Measurements from ENCODE around the gene KLHDC4. TPM values are rescaled to one million over a fixed set of nuclear protein-coding genes. Genes with fewer than 3 reads are reported as not detected.

The KLHDC4 gene
- 41.1 to 45.2 TPM (median 42.5 TPM) in 5 replicates for total RNA-seq (2022; extraction: Qiagen RNA extraction; ENCODE audit: low read depth)

DNA sequence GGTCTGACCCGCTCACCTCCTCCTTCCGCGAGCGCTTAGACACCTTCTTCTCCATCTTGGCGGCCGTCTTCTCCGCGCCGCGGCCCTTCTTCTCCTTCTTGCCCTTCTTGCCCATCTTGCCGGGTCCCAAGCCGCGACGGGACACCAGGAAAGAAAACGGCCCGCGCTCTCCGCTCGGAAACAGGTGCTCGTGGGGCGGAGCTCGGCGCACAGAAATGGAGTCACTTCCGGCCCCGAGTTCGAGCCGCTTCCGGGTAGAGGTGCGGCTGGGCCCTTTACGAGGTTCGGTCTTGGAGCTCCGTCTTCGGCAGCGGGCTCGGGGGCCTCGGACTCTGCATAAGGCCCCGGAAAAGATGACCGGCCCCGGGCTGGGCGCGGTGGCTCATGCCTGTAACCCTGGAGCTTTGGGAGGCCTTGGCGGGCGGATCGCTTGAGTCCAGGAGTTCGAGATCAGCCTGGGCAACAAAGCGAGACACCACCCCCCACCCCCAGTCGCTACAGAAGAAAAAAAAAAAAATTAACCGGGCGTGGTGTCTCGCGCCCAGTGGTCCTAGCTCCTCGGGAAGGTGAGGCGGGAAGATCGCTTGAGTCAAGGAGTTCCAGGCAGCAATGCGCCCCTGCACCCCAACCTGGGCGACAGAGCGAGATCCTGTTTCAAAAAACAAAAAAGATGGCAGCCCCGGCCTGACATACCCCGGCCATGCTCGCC is at the start of gene KLHDC4:
Gene KLHDC4 (minus strand): TSS at position 211 of the 709 bp plus-strand sequence. CDS start 96 bp downstream, at position 115.

Other genes starting within 250 kb of the KLHDC4 start
- 1.3 to 2.2 TPM (median 1.9 TPM) in 5 replicates for gene JPH3, start 163.5 kb downstream of the KLHDC4 start, total RNA-seq (2022; extraction: Qiagen RNA extraction; ENCODE audit: low read depth)
- gene SLC7A5, start 103.5 kb upstream of the KLHDC4 start, total RNA-seq (2022; extraction: Qiagen RNA extraction; ENCODE audit: low read depth): 724 to 961 TPM (median 940 TPM) in 5 replicates
- gene CA5A, start 170.5 kb upstream of the KLHDC4 start, total RNA-seq (2022; extraction: Qiagen RNA extraction; ENCODE audit: low read depth): not detected in 5 replicates
- 13.0 to 18.4 TPM (median 16.2 TPM) in 5 replicates for gene BANP, start 185.4 kb upstream of the KLHDC4 start, total RNA-seq (2022; extraction: Qiagen RNA extraction; ENCODE audit: low read depth)

Data from A549 treated with GW870086 at 1 μM for 4 hours (cell line).